ENCODE measurements around the gene ARAP1. TPM values are rescaled to one million over a fixed set of nuclear protein-coding genes. Genes with fewer than 3 reads are reported as not detected.

Gene ARAP1
- total and polyA plus RNA-seq, 2 experiments from 2014 or later = 41.5 to 200 TPM

GRCh38 chr11:72737336-72737735, 14.9 kb downstream of the ARAP1 start:
- no peaks in the 10 kb centered on the region for H3K27me3 ChIP-seq
- no peaks in the 10 kb centered on the region for H3K9me3 ChIP-seq (ENCODE audit: low read depth)
- H3K4me1 ChIP-seq (ENCODE audit: low read depth) = peaks cover 62% of the 10 kb centered on the region
- peak overlapping the region; percentile 94 for H3K27ac ChIP-seq
- no peak for TF ChIP-seq CTCF (IDR thresholded peaks at IDR 0.05; ENCODE audit: low read depth, low read length)
- DNase-seq (ENCODE audit: low read depth in 1 of 2, low spot score in 1 of 2) = no peak
- no peak overlapping the region for H3K4me3 ChIP-seq
- no peaks in the 10 kb centered on the region for H3K36me3 ChIP-seq

- peaks cover 54% of the 10 kb centered on the region for H3K4me1 ChIP-seq (ENCODE audit: low read depth)
- no peak overlapping the region for H3K4me3 ChIP-seq
- H3K27me3 ChIP-seq = no peaks in the 10 kb centered on the region
- no peak for TF ChIP-seq CTCF (IDR thresholded peaks at IDR 0.05; ENCODE audit: low read depth, low read length)
- H3K36me3 ChIP-seq = no peaks in the 10 kb centered on the region
- H3K9me3 ChIP-seq (ENCODE audit: low read depth) = no peaks in the 10 kb centered on the region
- DNase-seq (ENCODE audit: low read depth in 1 of 2, low spot score in 1 of 2) = peak in 1 of 2 donors; percentile 50
- peak overlapping the region; percentile 94 for H3K27ac ChIP-seq
Observed at GRCh38 chr11:72736452-72737069, 15.6 kb downstream of the ARAP1 start.

- no peaks in the 10 kb centered on the region for H3K36me3 ChIP-seq
- peak; percentile 81 to 97 for DNase-seq (ENCODE audit: low read depth in 1 of 2, low spot score in 1 of 2)
- TF ChIP-seq CTCF (IDR thresholded peaks at IDR 0.05; ENCODE audit: low read depth, low read length) = no peak
- no peaks in the 10 kb centered on the region for H3K9me3 ChIP-seq (ENCODE audit: low read depth)
- H3K27ac ChIP-seq = peak overlapping the region; percentile 94
- H3K4me1 ChIP-seq (ENCODE audit: low read depth) = peaks cover 44% of the 10 kb centered on the region
- H3K4me3 ChIP-seq = no peak overlapping the region
- H3K27me3 ChIP-seq = no peaks in the 10 kb centered on the region
Observed at GRCh38 chr11:72735495-72736027, 16.6 kb downstream of the ARAP1 start.

- TF ChIP-seq CTCF (IDR thresholded peaks at IDR 0.05; ENCODE audit: low read depth, low read length) = no peak
- Histone ChIP-seq H3K27ac (peak overlapping the region; percentile 3), H3K36me3 (no peaks in the 10 kb centered on the region), H3K9me3 (ENCODE audit: low read depth) (no peaks in the 10 kb centered on the region), H3K27me3 (no peaks in the 10 kb centered on the region), H3K4me1 (ENCODE audit: low read depth) (peaks cover 35% of the 10 kb centered on the region), H3K4me3 (no peak overlapping the region)
- DNase-seq (ENCODE audit: low read depth in 1 of 2, low spot score in 1 of 2) = no peak
Observed at GRCh38 chr11:72732329-72732728, 19.9 kb downstream of the ARAP1 start.

- Histone ChIP-seq H3K36me3 (no peaks in the 10 kb centered on the region), H3K4me3 (no peak overlapping the region), H3K4me1 (ENCODE audit: low read depth) (peaks cover 25% of the 10 kb centered on the region), H3K27ac (peak overlapping the region; percentile 29), H3K9me3 (ENCODE audit: low read depth) (no peaks in the 10 kb centered on the region), H3K27me3 (no peaks in the 10 kb centered on the region)
- DNase-seq (ENCODE audit: low read depth in 1 of 2, low spot score in 1 of 2) = no peak
- TF ChIP-seq CTCF (IDR thresholded peaks at IDR 0.05; ENCODE audit: low read depth, low read length) = no peak
Observed at GRCh38 chr11:72730737-72731136, 21.5 kb downstream of the ARAP1 start.
